ENCODE data around the gene BHLHE23.

The BHLHE23 gene

DNA sequence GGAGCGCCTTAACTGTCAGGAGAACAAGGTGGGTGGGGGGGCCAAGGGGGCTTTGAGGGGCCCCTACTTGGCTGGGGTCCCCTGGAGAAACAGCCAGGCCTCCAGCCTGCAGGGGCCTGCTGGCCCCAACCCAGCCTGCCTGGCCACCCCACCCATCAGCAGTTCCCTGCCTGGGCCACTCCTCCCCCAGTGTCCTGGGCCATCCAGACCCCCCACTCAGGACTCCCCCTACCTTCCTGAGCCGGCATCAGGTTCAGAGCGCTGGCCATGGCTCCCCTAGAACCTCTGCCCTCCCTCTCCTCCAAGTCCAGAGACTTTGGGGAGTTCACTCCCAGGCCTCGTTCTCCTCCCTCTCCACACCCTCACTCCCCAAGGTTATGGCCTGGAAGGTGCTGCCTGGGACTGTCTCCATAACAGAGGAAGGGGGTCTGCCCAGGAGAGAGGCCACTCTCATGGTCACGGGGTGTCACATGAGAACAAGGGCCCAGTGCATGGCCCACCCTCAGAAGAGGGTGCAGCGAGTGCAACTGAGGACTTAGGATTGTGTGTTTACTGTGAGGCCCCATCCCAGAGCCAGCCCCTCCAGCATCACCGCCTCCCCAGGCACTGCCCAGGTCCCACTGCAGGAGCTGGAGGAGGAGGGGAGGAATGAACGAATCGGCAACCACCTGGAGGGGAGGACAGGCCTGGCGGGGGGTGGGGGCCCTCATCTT, 48.2 kb downstream of the BHLHE23 start:
- DNase-seq = no peak

DNA sequence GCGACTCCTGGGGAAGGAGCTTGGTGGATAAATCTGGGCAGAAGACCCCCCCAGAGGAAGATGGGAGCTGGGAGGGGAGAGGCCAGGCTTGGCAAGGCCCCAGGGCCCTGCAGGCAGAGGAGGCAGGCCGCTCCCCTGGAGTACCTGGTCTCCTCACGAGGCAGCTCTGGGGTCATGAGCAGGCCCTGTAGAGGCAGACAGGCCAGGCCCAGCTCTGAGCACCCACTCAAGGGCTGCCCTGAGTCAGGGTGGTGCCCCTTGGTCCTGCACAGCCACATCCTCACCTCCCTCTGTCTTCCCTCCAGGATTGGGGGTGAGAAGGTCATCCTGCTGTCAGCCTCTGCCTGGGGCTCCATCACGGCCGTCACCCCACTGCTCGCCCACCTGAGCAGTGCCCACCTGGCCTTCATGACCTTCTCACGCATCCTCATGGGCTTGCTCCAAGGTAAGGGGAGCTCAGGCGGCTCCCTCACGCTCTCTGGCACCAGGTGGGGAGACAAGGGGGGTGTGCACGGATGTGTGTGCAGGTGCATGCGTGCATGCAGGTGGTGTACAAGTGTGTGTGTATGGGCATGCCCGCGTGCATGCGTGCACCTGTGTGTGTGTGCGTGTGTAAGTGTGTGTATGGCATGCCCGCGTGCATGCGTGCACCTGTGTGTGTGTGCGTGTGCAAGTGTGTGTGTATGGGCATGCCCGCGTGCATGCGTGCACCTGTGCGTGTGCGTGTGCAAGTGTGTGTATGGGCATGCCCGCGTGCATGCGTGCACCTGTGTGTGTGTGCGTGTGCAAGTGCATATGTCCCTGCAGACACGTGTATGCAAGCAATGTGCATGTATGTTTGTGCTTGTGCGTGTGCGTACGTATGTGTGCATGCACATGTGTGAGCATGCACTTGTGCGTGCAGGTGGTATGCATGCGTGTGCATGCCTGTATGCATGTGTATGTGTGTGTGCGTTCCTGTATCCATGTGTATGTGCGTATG, 49.3 kb downstream of the BHLHE23 start:
- no peak for DNase-seq

DNA sequence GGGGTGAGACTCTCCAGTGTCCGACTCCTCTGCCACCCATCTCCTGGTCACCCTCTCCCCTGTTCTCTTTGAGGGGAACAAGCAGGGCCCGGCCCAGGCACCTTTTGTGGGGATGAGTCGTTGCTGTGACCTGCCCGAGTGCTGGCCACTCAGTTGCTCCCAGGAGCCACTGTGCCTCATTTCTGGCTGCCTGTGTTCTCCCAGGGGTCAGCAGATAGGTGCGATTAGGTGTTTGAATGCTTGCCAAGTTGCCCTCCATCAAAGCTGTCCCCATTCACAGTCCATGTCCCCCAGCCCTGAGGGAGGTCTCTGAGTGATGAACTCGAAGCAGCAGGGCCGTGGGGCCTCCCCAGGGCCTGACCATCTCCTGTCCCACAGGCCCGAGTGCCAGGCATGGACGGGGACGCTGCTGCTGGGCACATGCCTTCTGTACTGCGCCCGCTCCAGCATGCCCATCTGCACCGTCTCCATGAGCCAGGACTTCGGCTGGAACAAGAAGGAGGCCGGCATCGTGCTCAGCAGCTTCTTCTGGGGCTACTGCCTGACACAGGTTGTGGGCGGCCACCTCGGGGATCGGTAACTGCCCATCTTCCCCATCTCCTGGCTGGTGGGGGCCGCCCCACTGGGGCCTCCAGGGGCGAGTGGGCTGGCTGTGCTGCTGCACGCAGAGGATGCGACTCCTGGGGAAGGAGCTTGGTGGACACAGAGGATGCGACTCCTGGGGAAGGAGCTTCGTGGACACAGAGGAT, 50.2 kb downstream of the BHLHE23 start:
- DNase-seq = no peak

Measured in inflammatory macrophage treated with lipopolysaccharide for 1 hour (primary cell).